Adrenal gland (tissue), 12 donors: Measurements from ENCODE around the gene FREM3. TPM values are rescaled to one million over a fixed set of nuclear protein-coding genes. Genes with fewer than 3 reads are reported as not detected.

ENCODE experiments used
- DNase-seq, 7 donors: peaks; one replicate each; pipeline ENCODE4 v3.0.0-alpha.2; 2019 to 2020
- H3K27ac ChIP-seq, 5 donors: fragments of 200-600 bp; sonication (generic) in 4 of 5; 1 replicate in 3 of 5; 2 replicates in 2 of 5; pipeline versions ENCODE4 v1.5.1 to v1.8.0; 2016 to 2020; ENCODE audit warnings: mild to moderate bottlenecking in 1 of 5
- H3K27me3 ChIP-seq: fragments of 200-600 bp; 2 replicates; pipeline ENCODE4 v1.8.0; 2021
- H3K36me3 ChIP-seq, 2 donors: fragments of 200-600 bp; replicated peaks in 1 of 2; 1 replicate in 1 of 2; 2 replicates in 1 of 2; pipeline versions ENCODE4 v1.5.1 to v1.8.0; 2018 to 2022
- H3K4me1 ChIP-seq, 2 donors: fragments of 200-600 bp; replicated peaks in 1 of 2; 1 replicate in 1 of 2; 2 replicates in 1 of 2; pipeline versions ENCODE4 v1.5.1 to v1.8.0; 2018 to 2021
- H3K4me3 ChIP-seq, 4 donors: fragments of 200-600 bp; sonication (generic) in 3 of 4; one replicate each; pipeline ENCODE4 v1.5.1; 2016 to 2018
- H3K9me3 ChIP-seq, 3 donors: fragments of 200-600 bp; sonication (generic) in 1 of 3; replicated peaks in 1 of 3; 1 replicate in 2 of 3; 2 replicates in 1 of 3; pipeline versions ENCODE4 v1.5.1 to v1.8.0; 2016 to 2021
- CTCF ChIP-seq, 6 experiments: fragments of 450-650 bp in 4 of 6; fragments of 200-600 bp in 2 of 6; sonication (generic) in 1 of 6; IDR thresholded peaks; 1 replicate in 5 of 6; 2 replicates in 1 of 6; pipeline versions ENCODE4 v1.5.1 to v1.8.0; 2016 to 2021; ENCODE audit warnings: antibody characterized with exemption in 6 of 6, mild to moderate bottlenecking in 2 of 6, moderate library complexity in 1 of 6
- POLR2A ChIP-seq, 2 donors: fragments of 450-650 bp; IDR thresholded peaks; one replicate each; pipeline ENCODE4 v1.6.1; 2017; ENCODE audit warnings: antibody characterized with exemption in 2 of 2, mild to moderate bottlenecking in 2 of 2, moderate library complexity in 1 of 2
- WGBS, 4 donors: extraction: QIAGEN DNeasy Blood & Tissue Kit in 2 of 4; methylation state at CpG; one replicate each; pipeline versions ENCODE4 v1.1.5 to v1.1.7; 2013 to 2017; 5-methylcytosine and 5-hydroxymethylcytosine counted together
- intact Hi-C, 2 donors: fragments of 100-400 bp; cut with DNase I; formaldehyde crosslinking; loops; one replicate each; pipeline versions ENCODE4 v1.14.1 to v1.15.0; 2022 to 2023
- polyA plus RNA-seq, 3 donors: library from polyadenylated mRNA; stranded (reverse); fragments of 200-250 nt in 2 of 3; fragments of 350-450 nt in 1 of 3; fragmentation: Illumina TruSeq in 1 of 3; extraction: RNeasy Lipid Tissue Mini Kit (QIAGEN cat#74804) in 1 of 3; gene quantifications; one replicate each; pipeline ENCODE4 v1.2.3, GENCODE V29; 2013 to 2014
- total RNA-seq, 9 donors: library from RNA; depleted of rRNA in 4 of 9; stranded (reverse); fragments of >200 nt in 4 of 9; fragments of 120-200 nt in 1 of 9; fragmentation: NEBNext Ultra II Directional in 1 of 9; extraction: Animal tissue kit (Norgen Biotek cat#: 25700) in 1 of 9; gene quantifications; one replicate each; pipeline versions ENCODE4 v1.1.0 to v1.2.4, GENCODE V29; 2013 to 2023
- donor health status: healthy with polysubstance abuse.
- donor health status: Bipolar disorder and iron deficiency.
- donor health status: DM: yes; HTN: yes; CAD: no.
- donor health status: DM: no; HTN: no; CAD: no.
- donor health status: DM: no; HTN: no; CAD: no.
- donor health status: DM: yes; HTN: yes; CAD: no.

The FREM3 gene
- total and polyA plus RNA-seq, 12 donors = 0.06 to 0.22 TPM; not detected in 10

GRCh38 chr4:143599827-143600226 lies 100.6 kb downstream of the FREM3 start:
- H3K36me3 ChIP-seq = no peaks in the 10 kb centered on the region
- no peaks in the 10 kb centered on the region for H3K9me3 ChIP-seq
- no peaks in the 10 kb centered on the region for H3K4me1 ChIP-seq
- no peaks in the 10 kb centered on the region for H3K27me3 ChIP-seq
- 90 to 100% (median 94%) methylated on average over 1 of the region's 1 CpG for WGBS, 4 donors
- intact Hi-C loops = no loop called here
- TF ChIP-seq POLR2A (IDR thresholded peaks at IDR 0.05) = no peak
- no peak for TF ChIP-seq CTCF (IDR thresholded peaks at IDR 0.05)
- no peak for DNase-seq
- no peak overlapping the region for H3K4me3 ChIP-seq
- H3K27ac ChIP-seq = no peak overlapping the region

GRCh38 chr4:143598816-143599215 lies 101.7 kb downstream of the FREM3 start:
- H3K4me3 ChIP-seq = no peak overlapping the region
- H3K27me3 ChIP-seq = no peaks in the 10 kb centered on the region
- H3K9me3 ChIP-seq = no peaks in the 10 kb centered on the region
- no peak overlapping the region for H3K27ac ChIP-seq
- DNase-seq = no peak
- no peaks in the 10 kb centered on the region for H3K36me3 ChIP-seq
- no peaks in the 10 kb centered on the region for H3K4me1 ChIP-seq
- intact Hi-C loops = no loop called here
- TF ChIP-seq CTCF (IDR thresholded peaks at IDR 0.05) = no peak
- TF ChIP-seq POLR2A (IDR thresholded peaks at IDR 0.05) = no peak

GRCh38 chr4:143597276-143597675 lies 103.2 kb downstream of the FREM3 start:
- H3K27me3 ChIP-seq = no peaks in the 10 kb centered on the region
- no peak overlapping the region for H3K27ac ChIP-seq
- no peaks in the 10 kb centered on the region for H3K36me3 ChIP-seq
- 82 to 90% (median 87%) methylated on average over 3 of the region's 3 CpGs for WGBS, 4 donors
- H3K4me3 ChIP-seq = no peak overlapping the region
- DNase-seq = no peak
- no peaks in the 10 kb centered on the region for H3K4me1 ChIP-seq
- intact Hi-C loops = no loop called here
- TF ChIP-seq CTCF (IDR thresholded peaks at IDR 0.05) (no peak), POLR2A (IDR thresholded peaks at IDR 0.05) (no peak)
- no peaks in the 10 kb centered on the region for H3K9me3 ChIP-seq

GRCh38 chr4:143587703-143588102 lies 112.8 kb downstream of the FREM3 start:
- H3K27me3 ChIP-seq = no peaks in the 10 kb centered on the region
- DNase-seq = no peak
- no peaks in the 10 kb centered on the region for H3K4me1 ChIP-seq
- intact Hi-C loops = no loop called here
- no peak overlapping the region for H3K27ac ChIP-seq
- H3K9me3 ChIP-seq = no peaks in the 10 kb centered on the region
- TF ChIP-seq CTCF (IDR thresholded peaks at IDR 0.05) = peak in 1 of 6 experiments; percentile 8
- TF ChIP-seq POLR2A (IDR thresholded peaks at IDR 0.05) = no peak
- H3K36me3 ChIP-seq = no peaks in the 10 kb centered on the region
- H3K4me3 ChIP-seq = no peak overlapping the region
